CMK (cell line): Measurements from ENCODE around the gene SUPT3H.
"Not testable (repeated sequence)": the region's sequence is repeated elsewhere in the genome, so short reads cannot be mapped to it uniquely, and the experiment has no call there.

Source experiments
- DNase-seq: peaks from one replicate; pipeline ENCODE4 v3.0.0-alpha.2; 2010; ENCODE audit warnings: low read depth

The SUPT3H gene

DNA sequence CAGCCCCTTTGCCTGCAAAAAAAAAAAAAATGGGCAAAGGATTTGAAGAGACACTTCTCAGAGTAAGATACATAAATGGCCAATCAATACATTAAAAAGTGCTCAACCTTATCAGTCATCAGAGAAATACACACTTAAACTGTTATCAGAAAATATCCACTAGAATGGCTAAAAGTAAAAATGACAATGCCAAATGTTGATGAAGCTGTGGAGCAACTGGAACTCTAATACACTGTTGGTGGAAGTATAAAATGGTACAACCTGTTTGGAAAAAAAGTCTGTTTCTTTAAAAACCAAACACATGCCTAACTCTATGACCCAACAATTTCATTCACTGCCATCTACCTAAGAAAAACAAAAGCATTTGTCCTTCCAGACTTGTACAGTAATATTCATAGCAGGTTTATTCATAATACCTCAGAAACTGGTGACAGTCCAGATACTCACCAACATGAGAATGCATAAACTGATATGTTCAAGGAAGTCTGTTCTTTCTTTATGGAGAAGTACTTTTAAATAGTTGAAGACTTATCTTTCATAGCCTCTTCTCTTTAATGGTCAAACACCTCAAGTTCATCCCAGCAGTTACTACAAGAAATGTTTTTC lies 428.0 kb downstream of the SUPT3H start:
- no peak for DNase-seq

- DNase-seq: no peak
These were observed 434.2 kb downstream of the SUPT3H start for GRCh38 chr6:44943541-44943940.

DNA sequence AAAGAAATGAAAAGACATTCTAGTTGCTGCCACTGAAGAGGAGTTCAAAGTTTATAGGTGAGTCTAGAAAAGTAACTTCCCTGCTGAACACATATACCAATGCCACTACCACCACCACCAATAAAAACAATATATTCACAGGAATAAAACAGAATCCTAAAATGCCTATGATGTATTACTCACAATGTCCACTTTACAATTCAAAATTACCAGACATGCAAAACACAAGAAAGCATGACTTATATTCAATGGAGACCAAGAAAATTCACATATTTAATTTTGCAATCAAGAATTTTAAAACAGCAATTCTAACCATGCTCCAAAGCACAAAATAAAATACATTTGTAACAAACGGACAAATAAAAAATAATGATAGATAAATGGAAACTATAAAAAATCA lies 434.9 kb downstream of the SUPT3H start:
- DNase-seq: no peak

DNA sequence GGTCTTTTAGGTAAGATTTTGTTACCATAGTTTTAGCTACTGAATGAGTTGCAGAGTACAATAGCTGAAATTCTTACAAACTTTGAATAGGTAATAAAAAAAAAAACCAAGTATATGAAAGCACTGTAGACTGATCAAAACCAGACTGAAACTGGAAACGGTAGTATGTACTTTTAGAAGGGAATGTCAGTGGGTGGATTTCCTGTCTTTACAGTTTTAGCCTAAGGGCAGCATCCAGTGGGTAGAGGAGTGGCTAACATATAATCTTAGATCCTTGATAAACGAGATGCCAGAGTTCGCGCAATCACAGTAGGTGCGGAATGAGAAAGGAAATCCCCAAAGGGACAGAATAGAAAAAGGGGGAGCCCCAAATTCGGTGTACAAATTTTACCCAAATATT lies 435.5 kb downstream of the SUPT3H start:
- DNase-seq: no peak

DNA sequence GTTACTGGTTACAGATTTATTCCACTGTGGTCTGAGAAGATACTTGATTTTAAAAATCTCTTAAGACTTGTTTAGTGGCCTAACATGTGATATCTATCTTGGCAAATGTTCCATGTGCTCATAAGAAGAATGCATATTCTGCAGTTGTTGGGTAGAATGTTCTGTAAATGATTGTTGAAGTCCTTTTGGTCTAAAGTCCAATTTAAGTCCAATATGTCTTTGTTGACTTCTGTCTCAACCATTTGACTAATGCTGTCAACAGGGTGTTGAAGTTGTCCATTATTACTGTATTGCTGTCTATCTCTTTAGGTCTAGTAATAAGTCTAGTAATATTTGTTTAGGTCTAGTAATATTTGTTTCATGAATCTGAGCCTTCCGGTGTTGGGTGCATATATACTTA lies 437.4 kb downstream of the SUPT3H start:
- no peak for DNase-seq

- DNase-seq: no peak
These were observed 441.9 kb downstream of the SUPT3H start for GRCh38 chr6:44935693-44936300.

GRCh38 chr6:44933108-44933507 lies 444.6 kb downstream of the SUPT3H start:
- DNase-seq: no peak

DNA sequence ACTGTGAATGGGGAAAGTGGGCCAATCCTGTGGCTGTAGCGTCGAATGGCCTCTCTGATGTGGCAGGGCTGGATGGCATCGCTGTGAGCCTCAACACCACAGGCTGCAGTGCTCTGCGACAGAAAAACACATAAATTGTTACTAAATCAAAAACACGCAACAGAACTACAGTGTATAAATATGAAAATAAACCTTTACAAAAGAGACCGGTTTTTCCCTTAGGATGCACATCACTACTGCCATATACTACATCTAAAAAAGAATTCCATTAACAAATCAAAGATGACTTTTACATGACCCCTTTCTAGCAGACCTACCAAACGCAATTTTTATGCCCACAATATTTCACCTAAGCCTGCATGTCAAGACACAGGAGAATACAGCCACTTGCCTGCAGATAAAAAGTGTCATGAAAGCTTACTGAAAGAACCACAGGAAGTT lies 445.1 kb downstream of the SUPT3H start:
- DNase-seq: no peak

GRCh38 chr6:44931385-44931784 lies 446.3 kb downstream of the SUPT3H start:
- no peak for DNase-seq

GRCh38 chr6:44926556-44926955 lies 451.2 kb downstream of the SUPT3H start:
- no peak for DNase-seq

GRCh38 chr6:44925100-44925739 lies 452.5 kb downstream of the SUPT3H start:
- peak; percentile 30 for DNase-seq

DNA sequence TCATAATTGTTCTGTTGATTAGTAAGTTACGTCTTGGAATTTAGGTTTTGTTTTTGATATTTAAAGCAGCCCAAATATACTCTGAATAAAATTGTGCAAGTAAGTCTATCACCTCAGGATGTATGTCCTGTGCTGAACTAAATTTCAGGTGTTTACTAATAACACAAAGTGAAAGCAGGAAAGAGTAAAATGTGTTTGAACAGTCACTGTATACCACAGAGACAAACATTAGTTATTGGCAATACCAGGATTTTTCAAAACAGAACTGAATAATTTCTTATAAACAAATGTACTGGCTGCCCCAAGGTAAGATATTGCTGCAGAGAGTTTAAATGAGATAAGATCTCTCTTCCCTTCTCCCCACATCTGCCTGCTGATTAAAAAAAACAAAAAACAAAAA lies 454.3 kb downstream of the SUPT3H start:
- DNase-seq: no peak

GRCh38 chr6:44921798-44922197 lies 455.9 kb downstream of the SUPT3H start:
- no peak for DNase-seq

GRCh38 chr6:44920952-44921491 lies 456.7 kb downstream of the SUPT3H start:
- DNase-seq: no peak

DNA sequence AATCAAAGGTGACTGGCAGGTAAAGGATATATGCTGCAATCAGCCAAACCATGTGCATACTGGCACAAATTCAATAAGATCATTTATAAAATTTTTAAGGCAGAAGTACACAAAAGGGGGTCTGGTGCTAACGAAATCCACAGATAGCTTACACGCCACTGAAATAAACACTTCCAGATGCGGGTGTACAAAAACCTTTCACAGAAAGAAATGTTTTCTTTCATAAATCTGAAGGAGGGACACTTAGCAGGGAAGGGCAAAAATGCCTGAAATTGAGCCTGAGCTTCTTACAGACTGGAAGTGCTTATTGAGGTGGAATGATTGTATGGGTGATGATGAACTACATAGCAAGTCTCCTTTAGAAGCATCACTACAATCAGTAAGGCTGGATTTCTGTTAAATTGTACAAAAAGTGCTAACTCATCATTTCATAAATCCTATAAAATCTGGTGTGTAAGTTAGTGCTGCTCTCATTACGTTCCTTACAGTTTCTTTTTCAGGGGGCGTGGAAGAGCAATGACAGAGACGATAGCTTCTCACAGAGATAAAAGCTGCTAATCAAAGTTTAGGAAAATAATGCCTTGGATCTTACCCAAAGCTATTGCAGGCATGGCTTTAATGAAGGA lies 458.9 kb downstream of the SUPT3H start:
- no peak for DNase-seq

- no peak for DNase-seq
These were observed 460.3 kb downstream of the SUPT3H start for GRCh38 chr6:44917430-44917829.

GRCh38 chr6:44915111-44915510 lies 462.6 kb downstream of the SUPT3H start:
- no peak for DNase-seq

DNA sequence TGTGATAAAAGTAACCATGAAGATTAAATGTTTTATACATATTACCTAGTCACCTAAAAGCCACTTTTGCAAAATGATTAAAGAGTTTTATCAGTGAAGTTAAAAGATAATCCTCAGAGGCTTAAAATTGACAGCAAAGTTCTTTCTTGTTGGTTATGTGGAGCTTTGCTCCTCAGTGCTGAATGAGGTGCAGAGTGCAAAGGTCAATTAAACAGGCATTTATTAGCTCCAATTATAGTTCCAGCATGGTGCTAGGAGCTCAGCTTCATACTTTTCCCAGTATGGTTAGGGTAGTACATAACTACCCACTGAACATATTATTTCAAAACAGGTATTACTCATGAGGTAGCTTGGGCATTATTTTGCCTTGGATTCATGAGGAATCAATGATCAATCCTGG lies 463.6 kb downstream of the SUPT3H start:
- DNase-seq: no peak

- no peak for DNase-seq
These were observed 471.0 kb downstream of the SUPT3H start for GRCh38 chr6:44906761-44907160.

GRCh38 chr6:44900358-44900757 lies 477.4 kb downstream of the SUPT3H start:
- not testable (repeated sequence) for DNase-seq

GRCh38 chr6:44898296-44898930 lies 479.3 kb downstream of the SUPT3H start:
- no peak for DNase-seq

- DNase-seq: no peak
These were observed 480.4 kb downstream of the SUPT3H start for GRCh38 chr6:44897316-44897715.
